Neuron (in vitro differentiated cells): Measurements from ENCODE around the gene CARD6.
A peak's percentile ranks its signal among the peaks of the same experiment; 100 is the strongest.
"Not testable (repeated sequence)": the region's sequence is repeated elsewhere in the genome, so short reads cannot be mapped to it uniquely, and the experiment has no call there.

ENCODE experiments used
- H2AFZ ChIP-seq: one replicate; pipeline ENCODE4 v1.6.1; 2013; ENCODE audit warnings: low read depth, mild to moderate bottlenecking, inconsistent platforms, low read length, moderate library complexity
- H3K27me3 ChIP-seq: one replicate; pipeline ENCODE4 v1.6.1; 2013; ENCODE audit warnings: low read length; ENCODE audit not compliant: insufficient read depth
- H3K36me3 ChIP-seq: one replicate; pipeline ENCODE4 v1.6.1; 2013; ENCODE audit warnings: low read length; ENCODE audit not compliant: insufficient read depth
- H3K4me1 ChIP-seq: one replicate; pipeline ENCODE4 v1.6.1; 2013; ENCODE audit warnings: low read length; ENCODE audit not compliant: insufficient read depth
- H3K4me3 ChIP-seq: 2 replicates; pipeline ENCODE4 v1.5.1; 2013; ENCODE audit warnings: mild to moderate bottlenecking, low read length, moderate library complexity
- H3K9me3 ChIP-seq: one replicate; pipeline ENCODE4 v1.6.1; 2013; ENCODE audit warnings: low read length

CARD6 gene, protein sequence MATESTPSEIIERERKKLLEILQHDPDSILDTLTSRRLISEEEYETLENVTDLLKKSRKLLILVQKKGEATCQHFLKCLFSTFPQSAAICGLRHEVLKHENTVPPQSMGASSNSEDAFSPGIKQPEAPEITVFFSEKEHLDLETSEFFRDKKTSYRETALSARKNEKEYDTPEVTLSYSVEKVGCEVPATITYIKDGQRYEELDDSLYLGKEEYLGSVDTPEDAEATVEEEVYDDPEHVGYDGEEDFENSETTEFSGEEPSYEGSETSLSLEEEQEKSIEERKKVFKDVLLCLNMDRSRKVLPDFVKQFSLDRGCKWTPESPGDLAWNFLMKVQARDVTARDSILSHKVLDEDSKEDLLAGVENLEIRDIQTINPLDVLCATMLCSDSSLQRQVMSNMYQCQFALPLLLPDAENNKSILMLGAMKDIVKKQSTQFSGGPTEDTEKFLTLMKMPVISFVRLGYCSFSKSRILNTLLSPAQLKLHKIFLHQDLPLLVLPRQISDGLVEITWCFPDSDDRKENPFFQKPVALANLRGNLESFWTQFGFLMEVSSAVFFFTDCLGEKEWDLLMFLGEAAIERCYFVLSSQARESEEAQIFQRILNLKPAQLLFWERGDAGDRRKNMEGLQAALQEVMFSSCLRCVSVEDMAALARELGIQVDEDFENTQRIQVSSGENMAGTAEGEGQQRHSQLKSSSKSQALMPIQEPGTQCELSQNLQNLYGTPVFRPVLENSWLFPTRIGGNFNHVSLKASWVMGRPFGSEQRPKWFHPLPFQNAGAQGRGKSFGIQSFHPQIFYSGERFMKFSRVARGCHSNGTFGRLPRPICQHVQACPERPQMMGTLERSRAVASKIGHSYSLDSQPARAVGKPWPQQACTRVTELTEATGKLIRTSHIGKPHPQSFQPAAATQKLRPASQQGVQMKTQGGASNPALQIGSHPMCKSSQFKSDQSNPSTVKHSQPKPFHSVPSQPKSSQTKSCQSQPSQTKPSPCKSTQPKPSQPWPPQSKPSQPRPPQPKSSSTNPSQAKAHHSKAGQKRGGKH

DNA sequence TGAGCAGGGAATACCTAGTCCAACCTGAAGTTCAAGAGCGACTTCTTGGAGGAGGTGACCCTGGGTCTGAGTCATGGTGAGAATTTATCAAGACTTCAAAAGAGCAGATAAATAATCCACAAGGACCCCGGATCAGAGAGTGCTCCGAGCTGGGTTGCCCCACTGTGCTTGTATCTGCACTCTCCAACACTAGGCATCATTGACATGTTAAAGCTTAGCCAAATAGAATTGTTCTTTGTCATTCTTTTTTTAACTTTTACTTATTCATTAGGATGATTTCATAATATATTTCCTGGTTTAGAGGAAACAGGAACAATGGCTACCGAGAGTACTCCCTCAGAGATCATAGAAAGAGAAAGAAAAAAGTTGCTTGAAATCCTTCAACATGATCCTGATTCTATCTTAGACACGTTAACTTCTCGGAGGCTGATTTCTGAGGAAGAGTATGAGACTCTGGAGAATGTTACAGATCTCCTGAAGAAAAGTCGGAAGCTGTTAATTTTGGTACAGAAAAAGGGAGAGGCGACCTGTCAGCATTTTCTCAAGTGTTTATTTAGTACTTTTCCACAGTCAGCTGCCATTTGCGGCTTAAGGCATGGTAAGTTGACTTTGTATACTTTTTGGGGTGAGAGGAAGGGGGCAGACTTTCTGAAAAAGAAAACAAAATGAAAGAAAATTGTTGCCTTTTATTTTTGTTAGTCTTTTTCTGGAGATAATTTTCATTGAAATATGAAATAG lies at the start of gene CARD6:
TSS of gene CARD6 (plus strand) at position 300 of the 738 bp plus-strand sequence. CDS start at position 316, 16 bp downstream.
- Histone ChIP-seq H3K27me3 (peaks cover 9% of the 10 kb centered on the region), H2AFZ (no peak within 1 kb of the TSS), H3K4me1 (no peaks in the 10 kb centered on the region), H3K9me3 (no peaks in the 10 kb centered on the region), H3K4me3 (no peak within 1 kb of the TSS), H3K36me3 (no peaks in the 10 kb centered on the region)

- peaks cover 3% of the 10 kb centered on the region for H3K36me3 ChIP-seq
- peaks cover 7% of the 10 kb centered on the region for H3K9me3 ChIP-seq
- H3K4me1 ChIP-seq: peaks cover 6% of the 10 kb centered on the region
- H3K27me3 ChIP-seq: no peaks in the 10 kb centered on the region
- H2AFZ ChIP-seq: no peak overlapping the region
- no peak overlapping the region for H3K4me3 ChIP-seq
These were observed 49.4 kb upstream of the CARD6 start for GRCh38 chr5:40791715-40792139.

DNA sequence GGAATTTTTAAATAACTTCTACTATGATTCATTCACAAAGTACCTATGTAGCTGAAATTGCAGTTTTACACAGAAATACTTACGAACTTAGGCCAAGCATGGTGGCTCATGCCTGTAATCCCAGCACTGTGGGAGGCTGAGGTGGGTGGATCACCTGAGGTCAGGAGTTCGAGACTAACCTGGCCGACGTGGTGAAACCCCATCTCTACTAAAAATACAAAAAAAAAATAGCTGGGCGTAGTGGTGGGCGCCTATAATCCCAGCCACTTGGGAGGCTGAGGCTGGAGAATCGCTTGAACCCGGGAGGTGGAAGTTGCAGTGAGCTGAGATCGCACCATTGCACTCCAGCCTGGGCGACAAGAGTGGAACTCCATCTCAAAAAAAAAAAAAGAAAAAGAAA lies 48.5 kb upstream of the CARD6 start:
- not testable (repeated sequence) for H2AFZ ChIP-seq, H3K4me3 ChIP-seq, H3K36me3 ChIP-seq, H3K27me3 ChIP-seq, H3K4me1 ChIP-seq, H3K9me3 ChIP-seq

DNA sequence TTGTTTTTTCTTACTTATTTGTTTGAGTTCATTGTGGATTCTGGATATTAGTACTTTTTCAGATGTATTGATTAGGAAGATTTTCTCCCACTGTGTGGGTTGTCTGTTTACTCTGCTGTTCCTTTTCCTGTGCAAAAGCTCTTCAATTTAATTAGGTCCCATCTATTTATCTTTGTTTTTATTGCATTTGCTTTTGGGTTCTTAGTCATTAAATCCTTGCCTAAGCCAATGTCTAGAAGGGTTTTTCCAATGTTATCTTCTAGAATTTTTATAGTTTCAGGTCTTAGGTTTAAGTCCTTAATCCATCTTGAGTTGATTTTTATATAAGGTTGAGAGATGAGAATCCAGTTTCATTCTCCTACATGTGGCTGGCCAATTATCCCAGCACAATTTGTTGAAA lies 46.8 kb upstream of the CARD6 start:
- peaks cover 19% of the 10 kb centered on the region for H3K4me1 ChIP-seq
- not testable (repeated sequence) for H3K9me3 ChIP-seq, H2AFZ ChIP-seq, H3K4me3 ChIP-seq, H3K36me3 ChIP-seq, H3K27me3 ChIP-seq

DNA sequence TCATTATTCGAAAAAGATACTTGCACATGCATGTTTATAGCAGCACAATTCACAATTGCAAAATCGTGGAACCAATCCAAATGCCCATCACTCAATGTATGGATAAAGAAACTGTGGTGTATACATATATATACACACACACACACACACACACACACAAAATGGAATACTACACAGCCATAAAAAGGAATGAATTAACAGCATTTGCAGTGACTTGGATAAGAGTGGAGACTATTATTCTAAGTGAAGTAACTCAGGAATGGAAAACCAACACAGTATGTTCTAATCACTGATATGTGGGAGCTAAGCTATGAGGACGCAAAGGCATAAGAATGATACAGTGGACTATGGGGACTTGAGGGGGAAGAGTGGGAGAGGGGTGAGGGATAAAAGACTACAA lies 46.3 kb upstream of the CARD6 start:
- not testable (repeated sequence) for H3K4me3 ChIP-seq, H3K9me3 ChIP-seq, H2AFZ ChIP-seq, H3K27me3 ChIP-seq, H3K36me3 ChIP-seq
- H3K4me1 ChIP-seq: peaks cover 24% of the 10 kb centered on the region

DNA sequence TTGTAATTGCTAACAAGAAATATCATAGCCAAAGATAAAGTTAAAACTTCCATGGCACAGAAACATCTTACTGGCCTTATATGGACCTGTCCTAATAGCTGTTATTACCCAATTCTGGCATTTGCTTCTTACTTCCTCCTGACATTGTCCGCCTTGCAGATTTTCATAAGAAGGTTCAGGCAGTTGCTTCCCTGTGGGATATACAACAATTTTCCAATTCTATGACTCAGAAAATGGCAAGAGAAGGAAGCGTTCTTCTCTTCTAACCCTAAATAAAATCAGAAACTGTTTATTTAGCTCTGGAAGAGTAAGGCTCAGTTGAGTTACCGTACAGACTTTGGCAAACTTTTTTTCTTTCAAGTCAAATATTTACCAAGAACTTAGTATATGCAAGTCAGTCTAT lies 44.7 kb upstream of the CARD6 start:
- H3K9me3 ChIP-seq: no peaks in the 10 kb centered on the region

DNA sequence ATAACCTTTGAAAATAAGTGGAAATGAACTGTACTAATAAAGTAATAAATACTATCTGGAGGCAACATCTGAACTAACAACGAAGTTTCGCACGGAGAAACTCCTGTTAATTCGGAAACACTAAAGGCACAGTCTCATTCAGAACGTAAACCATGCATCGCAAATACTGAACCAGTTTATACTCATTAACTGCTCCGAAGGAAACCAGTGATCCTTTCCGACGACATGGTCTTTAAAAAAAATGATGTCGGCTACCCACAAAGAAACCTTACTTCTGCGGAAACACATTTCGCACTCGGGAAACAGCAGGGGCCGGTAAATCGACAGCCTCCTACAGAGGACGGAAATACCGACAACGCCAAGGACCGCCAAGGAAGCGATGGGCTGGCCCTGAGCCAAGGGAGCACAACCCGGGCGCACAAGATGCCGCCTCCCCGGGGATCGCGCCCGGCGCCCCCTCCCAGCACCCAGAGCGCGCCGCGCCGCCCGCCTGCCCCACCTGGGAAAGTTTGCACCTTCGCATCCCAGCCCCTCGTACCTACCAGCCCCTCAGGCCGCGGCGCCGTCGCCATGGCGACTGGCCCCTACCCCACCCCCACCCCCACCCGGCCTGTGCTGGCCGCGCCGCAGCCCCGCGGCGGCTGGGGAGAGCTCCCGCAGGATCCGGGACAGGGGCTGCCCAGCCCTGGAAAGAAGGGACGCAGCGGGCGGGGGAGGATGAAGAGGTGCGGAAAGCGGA lies 43.7 kb upstream of the CARD6 start:
- Histone ChIP-seq H3K9me3 (no peaks in the 10 kb centered on the region), H3K4me3 (peak overlapping the region; percentile 95), H3K4me1 (peaks cover 24% of the 10 kb centered on the region), H3K27me3 (no peaks in the 10 kb centered on the region), H2AFZ (peak overlapping the region; percentile 51), H3K36me3 (peaks cover 3% of the 10 kb centered on the region)

More for the DNA sequence above, 44.7 kb upstream of the CARD6 start:
- H3K4me1 ChIP-seq: peaks cover 24% of the 10 kb centered on the region
- peaks cover 3% of the 10 kb centered on the region for H3K36me3 ChIP-seq
- H3K4me3 ChIP-seq: peak overlapping the region; percentile 95
- H3K27me3 ChIP-seq: no peaks in the 10 kb centered on the region
- H2AFZ ChIP-seq: no peak overlapping the region

GRCh38 chr5:40798012-40798800 lies 43.0 kb upstream of the CARD6 start, which contains the start of gene PRKAA1:
Gene PRKAA1, minus strand, starts transcription at chr5:40798374. Its CDS starts 185 bp downstream, at chr5:40798189.
- Histone ChIP-seq H3K27me3 (no peaks in the 10 kb centered on the region), H3K4me3 (peak within 1 kb of the TSS; percentile 95), H3K4me1 (peaks cover 24% of the 10 kb centered on the region), H3K36me3 (peaks cover 3% of the 10 kb centered on the region), H3K9me3 (no peaks in the 10 kb centered on the region), H2AFZ (peak within 1 kb of the TSS; percentile 99)

- Histone ChIP-seq H3K27me3 (no peaks in the 10 kb centered on the region), H3K4me3 (peak overlapping the region; percentile 95), H3K4me1 (peaks cover 24% of the 10 kb centered on the region), H3K36me3 (peaks cover 3% of the 10 kb centered on the region), H2AFZ (peak overlapping the region; percentile 99), H3K9me3 (no peaks in the 10 kb centered on the region)
These were observed 42.4 kb upstream of the CARD6 start for GRCh38 chr5:40798801-40799210.

DNA sequence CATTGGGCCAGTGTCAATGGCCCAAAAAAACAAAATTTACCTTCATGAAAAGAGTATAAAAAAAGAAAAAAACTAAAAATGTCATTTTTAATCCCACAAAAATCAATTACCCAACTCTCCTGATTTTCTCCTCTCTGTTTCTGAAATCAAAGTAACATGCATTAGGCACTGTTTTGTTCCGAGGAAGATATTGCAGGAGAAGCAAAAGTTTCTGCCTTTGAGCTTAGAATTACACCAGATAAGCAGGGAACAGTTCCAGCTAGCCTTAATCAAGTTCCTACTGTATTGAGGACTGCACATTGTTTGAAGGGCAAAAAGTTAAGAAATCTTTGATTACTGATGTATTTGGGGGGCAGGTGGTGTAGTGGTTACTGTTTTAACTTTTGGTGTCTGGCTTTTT lies 41.9 kb upstream of the CARD6 start:
- peaks cover 24% of the 10 kb centered on the region for H3K4me1 ChIP-seq
- peaks cover 3% of the 10 kb centered on the region for H3K36me3 ChIP-seq
- peak overlapping the region; percentile 95 for H3K4me3 ChIP-seq
- no peak overlapping the region for H2AFZ ChIP-seq
- no peaks in the 10 kb centered on the region for H3K9me3 ChIP-seq
- no peaks in the 10 kb centered on the region for H3K27me3 ChIP-seq

DNA sequence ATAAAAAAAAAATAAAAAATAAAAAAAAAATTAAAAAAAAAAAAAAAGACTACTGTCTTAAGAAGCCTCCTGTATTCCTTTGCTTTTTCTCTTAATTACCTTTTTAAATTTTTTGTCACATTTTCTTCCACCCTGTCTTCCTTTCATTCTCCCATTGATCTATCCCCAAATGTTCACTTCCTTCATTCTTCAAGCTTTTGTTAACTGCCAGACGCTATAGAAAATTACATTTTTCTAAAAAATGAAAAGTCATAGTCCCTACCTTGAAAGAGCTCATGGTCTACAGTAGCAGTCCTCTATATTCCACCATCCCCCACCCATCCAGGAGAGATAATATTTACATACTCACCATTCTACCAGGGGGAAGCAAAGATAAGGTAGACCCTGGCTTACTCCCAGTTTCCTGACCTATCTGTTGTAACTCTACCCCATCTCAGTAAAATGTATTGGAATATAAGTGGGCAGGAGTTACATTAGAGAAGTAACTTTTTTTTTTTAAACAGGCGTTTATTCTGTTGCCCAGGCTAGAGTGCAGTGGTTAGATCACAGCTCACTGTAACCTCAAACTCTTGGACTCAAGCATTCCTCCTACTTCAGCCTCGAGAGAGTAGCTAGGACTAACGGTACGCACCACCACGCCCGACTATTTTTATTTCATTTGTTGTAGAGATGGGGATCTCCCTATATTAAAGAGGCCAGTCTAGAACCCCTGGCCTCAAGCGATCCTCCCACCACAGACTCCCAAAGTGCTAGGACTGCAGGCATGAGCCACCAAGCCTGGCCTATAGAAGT lies 39.2 kb upstream of the CARD6 start:
- Histone ChIP-seq H2AFZ (no peak overlapping the region), H3K36me3 (no peaks in the 10 kb centered on the region), H3K27me3 (no peaks in the 10 kb centered on the region), H3K9me3 (no peaks in the 10 kb centered on the region), H3K4me3 (no peak overlapping the region), H3K4me1 (peaks cover 16% of the 10 kb centered on the region)
